Neural progenitor cell (in vitro differentiated cells): ENCODE measurements around the gene GLIS2. TPM values are rescaled to one million over a fixed set of nuclear protein-coding genes. Genes with fewer than 3 reads are reported as not detected.

Source experiments
- DNase-seq: peaks from one replicate; pipeline ENCODE4 v3.0.0-alpha.2; 2016; ENCODE audit warnings: low spot score
- H2AFZ ChIP-seq: fragments of 200-600 bp; sonication (generic); replicated peaks from 2 replicates; pipeline ENCODE4 v1.6.1; 2016; ENCODE audit warnings: antibody characterized with exemption
- H3F3A ChIP-seq: fragments of 200-600 bp; sonication (generic); 2 replicates; pipeline ENCODE4 v1.6.1; 2016; ENCODE audit warnings: antibody characterized with exemption, low read depth
- H3K27ac ChIP-seq: fragments of 200-600 bp; sonication (generic); 2 replicates; pipeline ENCODE4 v1.5.1; 2016; ENCODE audit warnings: mild to moderate bottlenecking
- H3K27me3 ChIP-seq: fragments of 200-600 bp; sonication (generic); 2 replicates; pipeline ENCODE4 v1.6.1; 2016; ENCODE audit warnings: mild to moderate bottlenecking, moderate library complexity
- H3K36me3 ChIP-seq: fragments of 200-600 bp; sonication (generic); 2 replicates; pipeline ENCODE4 v1.5.1; 2016
- H3K4me1 ChIP-seq: fragments of 200-600 bp; sonication (generic); 2 replicates; pipeline ENCODE4 v1.6.1; 2016; ENCODE audit warnings: mixed run types
- H3K4me2 ChIP-seq: fragments of 200-600 bp; sonication (generic); 2 replicates; pipeline ENCODE4 v1.6.1; 2016
- H3K4me3 ChIP-seq: fragments of 200-600 bp; sonication (generic); 2 replicates; pipeline ENCODE4 v1.5.1; 2016
- H3K79me2 ChIP-seq: fragments of 200-600 bp; sonication (generic); 2 replicates; pipeline ENCODE4 v1.6.1; 2016; ENCODE audit warnings: low read depth
- H3K9ac ChIP-seq: fragments of 200-600 bp; sonication (generic); 2 replicates; pipeline ENCODE4 v1.6.1; 2016
- H3K9me3 ChIP-seq: fragments of 200-600 bp; sonication (generic); 2 replicates; pipeline ENCODE4 v1.5.1; 2016; ENCODE audit warnings: low read depth
- H4K20me1 ChIP-seq: fragments of 200-600 bp; sonication (generic); 2 replicates; pipeline ENCODE4 v1.6.1; 2016; ENCODE audit warnings: low read depth
- H3K27ac Mint-ChIP-seq: 3 replicates; pipeline ENCODE4 v1.8.0; 2021; ENCODE audit warnings: mixed read lengths
- H3K27me3 Mint-ChIP-seq: 2 replicates; pipeline ENCODE4 v1.8.0; 2022; ENCODE audit warnings: low read depth, mild to moderate bottlenecking, inconsistent platforms, moderate library complexity, mixed read lengths; ENCODE audit not compliant: insufficient read depth
- H3K36me3 Mint-ChIP-seq: 3 replicates; pipeline ENCODE4 v1.8.0; 2021; ENCODE audit warnings: mixed read lengths
- H3K4me1 Mint-ChIP-seq: 3 replicates; pipeline ENCODE4 v1.8.0; 2021; ENCODE audit warnings: mixed read lengths
- H3K4me3 Mint-ChIP-seq: 3 replicates; pipeline ENCODE4 v1.8.0; 2021; ENCODE audit warnings: mild to moderate bottlenecking, moderate library complexity, mixed read lengths
- H3K9me3 Mint-ChIP-seq: 3 replicates; pipeline ENCODE4 v1.8.0; 2020; ENCODE audit warnings: mixed read lengths
- CTCF ChIP-seq: fragments of 200-600 bp; sonication (generic); IDR thresholded peaks from 2 replicates; pipeline ENCODE4 v1.5.1; 2017; ENCODE audit warnings: antibody characterized with exemption, mild to moderate bottlenecking
- EZH2 ChIP-seq: fragments of 200-600 bp; sonication (generic); IDR thresholded peaks from 2 replicates; pipeline ENCODE4 v1.6.1; 2017; ENCODE audit warnings: antibody characterized with exemption, mild to moderate bottlenecking, moderate library complexity
- EZH2phosphoT487 ChIP-seq: fragments of 200-600 bp; sonication (generic); IDR thresholded peaks from 2 replicates; pipeline ENCODE4 v1.6.1; 2017; ENCODE audit warnings: antibody characterized with exemption
- total RNA-seq: library from RNA; depleted of rRNA; stranded (reverse); fragments of >200 nt; gene quantifications from 2 replicates; pipeline ENCODE4 v1.2.3, GENCODE V29; 2015; ENCODE audit warnings: low replicate concordance

GLIS2 gene
- total RNA-seq, 1 donor from 2014 or later, result 0.15 TPM

- peaks cover 71% of the 10 kb centered on the region for H4K20me1 ChIP-seq
- no peak overlapping the region for H3K9ac ChIP-seq
- Mint-ChIP-seq H3K27ac (no peak overlapping the region), H3K9me3 (no peaks in the 10 kb centered on the region), H3K27me3 (peaks cover 7% of the 10 kb centered on the region), H3K4me1 (peaks cover 27% of the 10 kb centered on the region), H3K4me3 (peak overlapping the region; percentile 83), H3K36me3 (no peaks in the 10 kb centered on the region)
- no peak overlapping the region for H2AFZ ChIP-seq
- no peak overlapping the region for H3K4me3 ChIP-seq
- peaks cover 34% of the 10 kb centered on the region for H3K79me2 ChIP-seq
- no peaks in the 10 kb centered on the region for H3K9me3 ChIP-seq
- H3K4me1 ChIP-seq, result peaks cover 29% of the 10 kb centered on the region
- H3K36me3 ChIP-seq, result no peaks in the 10 kb centered on the region
- peak overlapping the region; percentile 20 for H3K4me2 ChIP-seq
- DNase-seq, result peak; percentile 43
- H3F3A ChIP-seq, result peaks cover 26% of the 10 kb centered on the region
- H3K27me3 ChIP-seq, result peaks cover 20% of the 10 kb centered on the region
- TF ChIP-seq EZH2 (no peak), EZH2phosphoT487 (no peak), CTCF (no peak)
- no peak overlapping the region for H3K27ac ChIP-seq
These were observed 2.6 kb downstream of the GLIS2 start for GRCh38 chr16:4318451-4318910.

GRCh38 chr16:4318967-4319366 lies 3.1 kb downstream of the GLIS2 start:
- no peaks in the 10 kb centered on the region for H3K9me3 Mint-ChIP-seq
- peaks cover 34% of the 10 kb centered on the region for H3K4me1 ChIP-seq
- peaks cover 75% of the 10 kb centered on the region for H4K20me1 ChIP-seq
- no peaks in the 10 kb centered on the region for H3K36me3 ChIP-seq
- H3K79me2 ChIP-seq, result peaks cover 34% of the 10 kb centered on the region
- H3K4me1 Mint-ChIP-seq, result peaks cover 27% of the 10 kb centered on the region
- peaks cover 15% of the 10 kb centered on the region for H3K27me3 ChIP-seq
- no peaks in the 10 kb centered on the region for H3K9me3 ChIP-seq
- H2AFZ ChIP-seq, result no peak overlapping the region
- H3K27me3 Mint-ChIP-seq, result peaks cover 6% of the 10 kb centered on the region
- H3K4me3 Mint-ChIP-seq, result peak overlapping the region; percentile 62
- H3K4me3 ChIP-seq, result no peak overlapping the region
- no peak overlapping the region for H3K27ac ChIP-seq
- no peak for DNase-seq
- no peak overlapping the region for H3K27ac Mint-ChIP-seq
- TF ChIP-seq EZH2, result no peak
- TF ChIP-seq CTCF, result no peak
- TF ChIP-seq EZH2phosphoT487, result no peak
- peak overlapping the region; percentile 20 for H3K4me2 ChIP-seq
- H3F3A ChIP-seq, result peaks cover 23% of the 10 kb centered on the region
- H3K36me3 Mint-ChIP-seq, result no peaks in the 10 kb centered on the region
- no peak overlapping the region for H3K9ac ChIP-seq

GRCh38 chr16:4319454-4320421 lies 3.9 kb downstream of the GLIS2 start:
- Histone ChIP-seq H4K20me1 (peaks cover 83% of the 10 kb centered on the region), H3K27me3 (peaks cover 7% of the 10 kb centered on the region), H3K9me3 (no peaks in the 10 kb centered on the region), H3K4me3 (no peak overlapping the region), H3F3A (peaks cover 20% of the 10 kb centered on the region), H3K27ac (no peak overlapping the region), H3K4me1 (peaks cover 36% of the 10 kb centered on the region), H3K36me3 (no peaks in the 10 kb centered on the region), H3K79me2 (peaks cover 34% of the 10 kb centered on the region), H2AFZ (no peak overlapping the region), H3K4me2 (no peak overlapping the region), H3K9ac (no peak overlapping the region)
- DNase-seq, result no peak
- H3K9me3 Mint-ChIP-seq, result no peaks in the 10 kb centered on the region
- H3K27me3 Mint-ChIP-seq, result peaks cover under 1% of the 10 kb centered on the region
- H3K27ac Mint-ChIP-seq, result no peak overlapping the region
- TF ChIP-seq EZH2, result no peak
- TF ChIP-seq EZH2phosphoT487, result no peak
- TF ChIP-seq CTCF, result no peak
- no peak overlapping the region for H3K4me3 Mint-ChIP-seq
- H3K36me3 Mint-ChIP-seq, result no peaks in the 10 kb centered on the region
- peaks cover 25% of the 10 kb centered on the region for H3K4me1 Mint-ChIP-seq
